SKM-1 (cell line): Measurements from ENCODE around the gene SAMD4A.

Experiments used
- DNase-seq: peaks from one replicate; lab custom pipeline; 2025; ENCODE audit not compliant: unreplicated experiment; lab: John Stamatoyannopoulos, UW

SAMD4A gene

GRCh38 chr14:54815016-54815415, 248.1 kb downstream of the SAMD4A start:
- DNase-seq = no peak

- DNase-seq = no peak
Measured at GRCh38 chr14:54815515-54815914, 248.6 kb downstream of the SAMD4A start.

- no peak for DNase-seq
Measured at GRCh38 chr14:54816450-54816849, 249.5 kb downstream of the SAMD4A start.

GRCh38 chr14:54817506-54817905, 250.6 kb downstream of the SAMD4A start:
- DNase-seq = no peak

- DNase-seq = no peak
Measured at GRCh38 chr14:54818201-54819133, 251.5 kb downstream of the SAMD4A start.

GRCh38 chr14:54822685-54823084, 255.8 kb downstream of the SAMD4A start:
- no peak for DNase-seq

- DNase-seq = no peak
Measured at GRCh38 chr14:54823757-54824549, 257.0 kb downstream of the SAMD4A start.

- no peak for DNase-seq
Measured at GRCh38 chr14:54828037-54828436, 261.1 kb downstream of the SAMD4A start.

GRCh38 chr14:54829486-54830224, 262.7 kb downstream of the SAMD4A start:
- no peak for DNase-seq

- no peak for DNase-seq
Measured at GRCh38 chr14:54830650-54831049, 263.7 kb downstream of the SAMD4A start.

GRCh38 chr14:54834081-54834480, 267.2 kb downstream of the SAMD4A start:
- no peak for DNase-seq

GRCh38 chr14:54834727-54835126, 267.8 kb downstream of the SAMD4A start:
- DNase-seq = no peak

- no peak for DNase-seq
Measured at GRCh38 chr14:54836231-54836630, 269.3 kb downstream of the SAMD4A start.

GRCh38 chr14:54837508-54838149, 270.7 kb downstream of the SAMD4A start:
- no peak for DNase-seq

GRCh38 chr14:54838931-54839512, 272.1 kb downstream of the SAMD4A start:
- no peak for DNase-seq

GRCh38 chr14:54839701-54840119, 272.8 kb downstream of the SAMD4A start:
- DNase-seq = no peak

- no peak for DNase-seq
Measured at GRCh38 chr14:54840336-54840735, 273.4 kb downstream of the SAMD4A start.

- DNase-seq = no peak
Measured at GRCh38 chr14:54840798-54841197, 273.9 kb downstream of the SAMD4A start.
